ENCODE results near the gene SPATA9.
"Not testable (repeated sequence)": the region's sequence is repeated elsewhere in the genome, so short reads cannot be mapped to it uniquely, and the experiment has no call there.

The SPATA9 gene

DNA sequence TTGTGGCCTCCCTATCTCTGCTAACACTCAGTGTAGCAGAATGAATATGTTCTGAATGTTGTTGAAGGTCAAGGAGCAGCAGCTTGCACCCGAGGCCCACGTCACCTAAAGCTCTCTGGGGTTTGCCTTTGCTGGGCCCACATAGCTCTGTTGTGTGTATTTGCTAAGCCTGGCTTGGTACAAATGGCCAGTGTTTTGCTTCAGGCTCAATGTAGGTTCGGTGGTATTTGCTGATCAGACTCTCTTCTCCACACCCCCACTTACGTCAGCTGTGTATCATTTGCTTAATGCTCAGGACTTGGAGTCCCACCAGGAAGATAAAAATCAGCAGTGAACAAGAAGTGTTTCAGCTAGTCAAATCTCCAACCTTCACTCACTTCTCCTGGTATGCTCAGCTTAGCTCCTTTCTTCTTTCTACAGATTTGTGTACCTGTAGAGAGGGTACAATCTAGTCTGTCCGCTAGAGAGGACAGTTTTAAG, 41.0 kb downstream of the SPATA9 start:
- no peak for DNase-seq

DNA sequence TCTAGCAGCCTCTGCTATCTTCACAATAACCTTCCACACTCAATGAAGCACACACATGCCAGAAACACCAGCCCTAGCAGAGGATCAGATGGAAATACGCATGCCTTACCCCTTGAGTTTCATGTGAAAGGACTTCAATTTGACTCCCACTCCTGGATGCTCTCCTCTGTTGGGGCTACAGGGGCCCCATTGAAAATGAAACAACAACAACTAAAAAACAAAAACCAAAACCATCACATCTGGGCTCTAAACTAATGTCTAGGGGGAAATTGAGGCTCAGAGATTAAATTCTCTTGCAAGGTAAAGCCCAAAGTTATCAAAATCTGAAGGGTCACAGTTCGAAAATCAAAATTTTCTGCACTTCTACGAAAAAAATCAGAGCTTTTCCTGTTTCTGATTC, 44.2 kb downstream of the SPATA9 start:
- DNase-seq: no peak

DNA sequence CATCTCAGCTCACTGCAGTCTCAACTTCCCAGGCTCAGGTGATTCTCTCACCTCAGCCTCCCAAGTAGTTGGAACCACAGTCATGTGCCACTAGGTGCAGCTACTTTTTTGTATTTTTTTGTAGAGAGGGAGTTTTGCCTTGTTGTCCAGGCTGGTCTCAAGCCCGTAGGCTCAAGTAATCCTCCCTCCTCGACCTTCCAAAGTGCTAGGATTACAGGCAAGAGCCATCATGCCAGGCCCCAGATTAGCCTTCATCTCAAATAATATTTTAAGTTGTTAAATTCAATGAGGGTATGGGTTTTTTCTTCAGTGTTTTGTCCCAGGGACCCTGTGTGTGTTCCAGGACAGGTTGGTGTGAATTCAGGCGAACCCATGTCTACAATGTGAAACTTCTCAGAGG, 48.7 kb downstream of the SPATA9 start:
- DNase-seq: no peak

DNA sequence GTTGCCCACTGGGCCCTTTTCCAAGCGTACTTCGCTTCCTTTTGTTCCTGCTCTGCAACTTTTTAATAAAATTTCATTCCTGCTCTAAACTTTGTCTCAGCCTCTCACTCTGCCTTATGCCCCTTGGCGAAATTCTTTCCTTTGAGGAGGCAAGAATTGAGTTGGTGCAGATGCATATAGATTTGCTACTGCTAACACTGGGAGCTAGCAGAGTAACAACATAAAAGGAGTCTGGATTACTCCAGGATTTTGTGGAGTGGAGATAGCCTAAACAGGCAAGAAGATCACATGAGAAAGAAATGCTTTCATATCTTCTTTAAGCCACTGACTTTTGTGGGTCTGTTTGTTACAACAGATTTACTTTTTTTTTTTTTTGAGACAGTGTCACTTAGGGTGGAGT, 49.1 kb downstream of the SPATA9 start:
- no peak for DNase-seq

DNA sequence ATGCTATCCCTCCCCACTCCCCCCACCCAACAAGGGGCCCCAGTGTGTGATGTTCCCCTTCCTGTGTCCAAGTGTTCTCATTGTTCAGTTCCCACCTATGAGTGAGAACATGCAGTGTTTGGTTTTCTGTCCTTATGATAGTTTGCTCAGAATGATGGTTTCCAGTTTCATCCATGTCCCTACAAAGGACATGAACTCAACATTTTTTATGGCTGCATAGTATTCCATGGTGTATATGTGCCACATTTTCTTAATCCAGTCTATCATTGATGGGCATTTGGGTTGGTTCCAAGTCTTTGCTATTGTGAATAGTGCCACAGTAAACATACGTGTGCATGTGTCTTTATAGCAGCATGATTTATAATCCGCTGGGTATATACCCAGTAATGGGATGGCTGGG, 49.8 kb downstream of the SPATA9 start:
- not testable (repeated sequence) for DNase-seq

DNA sequence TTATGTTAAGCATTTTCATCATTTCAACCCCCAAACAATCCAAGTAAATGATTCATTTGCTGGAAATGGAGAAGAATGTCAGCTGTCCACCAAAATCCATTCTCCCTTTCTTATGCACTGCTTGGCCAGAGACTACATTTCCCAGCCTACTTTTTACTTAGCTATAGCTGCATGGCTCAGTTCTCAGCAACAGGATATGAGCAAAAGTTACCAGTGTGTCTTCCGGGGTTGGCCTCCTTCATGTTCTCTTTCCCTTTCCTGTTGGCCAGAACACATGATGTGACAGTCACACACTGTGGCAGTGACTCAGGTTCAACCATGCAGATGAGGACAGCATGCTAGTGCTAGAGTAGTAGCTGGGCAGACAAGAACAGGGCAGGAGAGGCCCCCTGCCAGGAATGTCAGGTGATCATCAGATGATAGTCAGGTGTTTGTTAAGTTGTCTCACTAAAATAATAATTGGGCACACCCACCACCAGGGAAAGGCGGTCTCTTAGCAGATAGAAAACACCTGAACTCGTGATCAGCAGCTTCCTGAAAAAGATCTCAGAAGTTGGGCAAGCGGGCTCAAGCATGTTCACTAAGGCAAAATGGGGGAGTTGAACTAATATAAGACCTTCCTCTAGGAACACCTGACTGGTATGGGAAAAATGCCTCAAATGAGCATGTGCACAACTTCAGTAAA, 50.7 kb downstream of the SPATA9 start:
- no peak for DNase-seq

DNA sequence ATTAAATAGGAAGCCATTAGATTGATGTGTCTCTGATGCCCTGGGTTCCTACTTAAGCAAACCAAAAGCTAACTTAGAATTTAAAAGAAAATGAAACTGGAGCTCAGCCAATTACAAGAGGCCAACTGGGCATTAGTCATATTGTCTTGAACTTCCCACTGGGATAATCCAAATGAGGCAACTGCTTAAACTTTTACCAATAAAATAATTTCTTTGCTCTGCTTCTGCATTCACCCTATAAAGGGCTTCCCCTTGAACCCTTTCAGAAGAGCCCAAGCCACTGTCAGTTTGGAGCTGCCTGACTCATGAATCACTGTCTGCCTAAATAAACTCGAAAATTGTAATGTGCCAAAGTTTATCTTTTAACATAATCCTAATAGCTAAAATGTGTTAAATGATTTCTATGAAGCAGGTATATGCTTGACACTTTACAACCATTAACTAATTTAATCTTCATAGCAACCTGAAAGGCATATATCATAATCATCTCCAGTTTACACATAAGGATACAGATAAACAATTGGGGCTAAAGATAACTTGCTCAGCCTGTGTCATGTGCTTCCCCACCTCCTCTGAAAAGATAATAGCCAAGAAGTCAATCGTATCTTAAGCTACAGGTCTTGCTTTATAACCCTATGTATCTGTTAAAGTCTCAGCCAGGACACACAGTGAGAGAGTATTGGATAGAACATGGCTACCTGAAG, 51.4 kb downstream of the SPATA9 start:
- no peak for DNase-seq

DNA sequence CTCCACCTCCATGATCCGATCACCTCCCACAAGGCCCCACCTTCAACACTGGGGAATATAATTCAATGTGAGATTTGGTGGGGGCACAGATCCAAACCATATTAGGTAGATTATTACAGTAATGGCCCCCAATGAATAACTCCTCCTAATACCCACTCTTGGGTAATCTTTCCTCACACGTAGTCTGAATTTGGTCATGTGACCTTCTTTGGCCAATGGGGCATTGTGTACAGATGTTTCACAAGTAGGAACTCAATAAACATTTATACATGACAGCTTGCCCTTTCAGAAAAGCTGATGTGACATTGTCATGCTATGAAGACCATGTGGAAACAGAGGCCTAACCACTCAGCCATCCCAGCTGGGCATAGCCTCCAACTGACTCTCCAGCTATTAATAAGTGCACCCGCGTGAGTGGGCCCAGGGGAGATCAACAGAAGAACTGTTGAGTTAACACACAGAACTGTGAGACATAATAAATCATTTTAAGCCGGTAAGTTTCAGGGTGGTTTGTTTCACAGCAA, 52.3 kb downstream of the SPATA9 start:
- DNase-seq: no peak

DNA sequence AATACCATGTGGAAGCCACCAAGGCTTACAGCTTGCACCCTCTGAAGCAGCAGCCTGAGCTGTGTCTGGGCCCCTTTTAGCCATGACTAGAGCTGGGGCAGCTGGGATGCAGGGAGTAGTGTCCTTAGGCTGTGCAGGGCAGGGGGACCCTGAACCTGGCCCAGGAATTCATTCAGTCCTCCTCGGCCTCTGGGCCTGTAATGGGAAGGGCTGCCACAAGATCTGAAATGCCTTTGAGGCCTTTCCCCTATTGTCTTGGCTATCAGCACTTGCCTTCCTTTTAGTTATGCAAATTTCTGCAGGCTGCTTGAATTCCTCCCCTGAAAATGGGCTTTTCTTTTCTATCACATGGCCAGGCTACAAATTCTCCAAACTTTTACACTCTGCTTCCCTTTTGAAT, 53.9 kb downstream of the SPATA9 start:
- DNase-seq: no peak

DNA sequence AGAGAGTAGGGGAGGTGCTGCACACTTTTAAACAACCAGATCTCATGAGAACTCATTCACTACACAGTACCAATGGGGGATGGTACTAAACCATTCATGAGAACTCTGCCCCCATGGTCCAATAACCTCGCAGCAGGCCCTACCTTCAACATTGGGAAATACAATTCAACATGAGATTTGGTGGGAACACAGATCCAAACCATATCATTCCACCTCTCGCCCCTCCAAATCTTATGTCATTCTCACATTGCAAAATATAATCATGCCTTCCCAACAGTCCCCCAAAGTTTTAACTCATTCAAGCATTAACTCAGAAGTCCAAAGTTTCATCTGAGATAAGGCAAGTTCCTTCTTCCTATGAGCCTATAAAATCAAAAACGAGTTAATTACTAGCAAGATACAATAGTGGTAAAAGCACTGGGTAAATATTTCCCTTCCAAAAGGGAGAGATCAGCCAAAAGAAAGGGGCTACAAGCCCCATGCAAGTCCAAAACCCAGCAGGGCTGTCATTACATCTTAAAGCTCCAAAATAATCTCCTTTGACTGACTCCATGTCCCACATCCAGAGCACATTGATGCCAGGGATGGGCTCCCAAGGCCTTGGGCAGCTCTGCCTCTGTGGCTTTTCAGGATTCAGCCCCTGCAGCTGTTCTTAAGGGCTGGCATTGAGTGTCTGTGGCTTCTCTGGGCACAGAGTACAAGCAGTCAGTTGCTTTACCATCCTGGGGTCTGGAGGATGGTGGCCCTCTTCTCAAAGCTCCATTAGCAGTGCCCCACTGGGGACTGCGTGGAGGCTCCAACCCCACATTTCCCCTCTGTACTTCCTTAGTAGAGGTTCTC, 54.6 kb downstream of the SPATA9 start:
- no peak for DNase-seq

DNA sequence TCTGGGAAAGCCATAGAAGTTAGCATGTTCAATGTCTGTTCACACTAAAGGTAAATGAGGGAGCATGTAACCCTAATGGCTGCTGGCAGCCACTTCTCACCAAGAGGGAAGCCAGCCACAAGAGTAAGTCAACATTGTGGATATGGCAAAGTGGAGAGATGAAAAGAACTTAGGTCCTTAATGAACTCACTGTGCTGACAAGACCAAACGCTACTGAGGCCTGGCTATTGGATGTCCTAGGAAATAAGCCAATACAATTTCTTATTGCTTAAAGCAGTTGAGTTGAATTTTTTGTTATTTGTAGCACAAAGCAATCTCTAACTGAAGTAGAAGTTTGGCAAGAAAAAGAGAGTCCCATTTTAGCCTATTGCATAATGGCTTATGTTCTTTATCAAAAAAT, 56.1 kb downstream of the SPATA9 start:
- DNase-seq: no peak

DNA sequence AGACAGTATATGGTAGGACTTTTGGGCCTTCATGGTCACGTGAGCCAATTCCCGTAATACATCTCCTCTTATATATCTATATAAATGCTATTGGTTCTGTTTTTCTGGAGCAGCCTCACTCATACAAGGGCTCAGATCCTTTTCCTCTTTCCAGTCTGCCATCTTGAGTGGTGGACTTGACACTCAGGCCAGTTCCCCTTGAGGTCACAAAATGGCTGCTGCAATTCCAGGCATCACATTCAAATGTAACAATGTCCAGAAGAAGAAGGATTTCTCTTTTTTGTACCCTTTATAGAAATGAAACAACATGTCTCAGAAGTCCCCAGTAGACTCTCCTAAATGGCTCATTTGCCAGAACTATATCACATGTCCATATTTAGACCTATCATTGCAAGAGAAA, 58.4 kb downstream of the SPATA9 start:
- DNase-seq: no peak

DNA sequence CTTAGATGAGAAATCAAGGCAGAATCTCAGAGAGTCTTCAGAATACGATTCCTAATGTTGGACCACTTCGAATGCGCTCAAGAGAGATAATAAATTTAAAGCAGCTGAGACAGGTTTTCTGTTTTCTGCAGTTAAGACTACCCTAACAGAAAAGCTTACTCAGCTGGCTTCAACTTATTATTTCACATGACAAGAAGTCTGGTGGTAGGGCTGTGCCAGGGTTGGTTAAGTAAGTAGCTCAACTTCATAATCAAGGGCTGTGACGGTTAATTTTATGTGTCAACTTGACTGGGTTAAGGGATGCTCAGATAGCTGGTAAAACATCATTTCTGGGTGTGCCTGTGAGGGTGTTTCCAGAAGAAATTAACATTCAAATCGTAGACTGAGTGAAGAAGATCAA, 59.1 kb downstream of the SPATA9 start:
- no peak for DNase-seq

DNA sequence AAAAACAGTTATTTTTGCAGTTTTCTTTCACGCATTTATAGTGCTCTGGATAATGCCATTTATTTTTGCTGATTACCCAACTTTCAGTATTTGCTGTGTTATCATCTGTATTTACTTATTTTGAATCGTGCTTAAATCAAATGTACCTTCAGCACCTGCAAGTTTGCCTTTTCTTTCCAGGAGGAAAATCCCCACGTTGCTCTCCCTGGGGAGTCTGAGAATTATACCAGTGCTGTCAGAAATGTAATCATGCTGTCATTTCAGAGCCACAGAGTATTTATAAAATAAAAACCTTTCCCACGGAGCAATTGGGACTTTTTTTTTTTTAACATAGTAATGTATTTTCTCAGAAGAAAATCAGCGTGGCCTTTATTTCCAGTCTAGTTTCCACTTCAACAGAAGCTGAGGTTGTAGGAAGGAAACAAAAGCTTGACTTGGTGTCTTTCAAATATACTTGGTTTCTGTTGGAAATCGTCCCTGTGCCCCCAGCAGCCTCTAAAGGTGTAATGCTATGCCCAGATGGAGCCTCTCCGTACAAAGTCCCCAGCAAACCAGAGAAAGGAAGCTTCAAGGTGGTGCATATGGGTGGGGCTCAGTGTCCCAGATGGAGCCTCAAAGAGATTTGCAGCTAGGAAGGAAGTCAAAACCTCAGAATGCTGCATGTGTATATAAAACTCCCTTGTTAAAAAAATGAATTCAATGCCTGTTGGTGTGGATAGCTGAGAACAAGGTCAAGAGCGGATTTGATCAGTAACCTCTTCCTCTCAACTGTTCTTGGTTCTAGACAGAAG, 60.8 kb downstream of the SPATA9 start:
- DNase-seq: no peak

DNA sequence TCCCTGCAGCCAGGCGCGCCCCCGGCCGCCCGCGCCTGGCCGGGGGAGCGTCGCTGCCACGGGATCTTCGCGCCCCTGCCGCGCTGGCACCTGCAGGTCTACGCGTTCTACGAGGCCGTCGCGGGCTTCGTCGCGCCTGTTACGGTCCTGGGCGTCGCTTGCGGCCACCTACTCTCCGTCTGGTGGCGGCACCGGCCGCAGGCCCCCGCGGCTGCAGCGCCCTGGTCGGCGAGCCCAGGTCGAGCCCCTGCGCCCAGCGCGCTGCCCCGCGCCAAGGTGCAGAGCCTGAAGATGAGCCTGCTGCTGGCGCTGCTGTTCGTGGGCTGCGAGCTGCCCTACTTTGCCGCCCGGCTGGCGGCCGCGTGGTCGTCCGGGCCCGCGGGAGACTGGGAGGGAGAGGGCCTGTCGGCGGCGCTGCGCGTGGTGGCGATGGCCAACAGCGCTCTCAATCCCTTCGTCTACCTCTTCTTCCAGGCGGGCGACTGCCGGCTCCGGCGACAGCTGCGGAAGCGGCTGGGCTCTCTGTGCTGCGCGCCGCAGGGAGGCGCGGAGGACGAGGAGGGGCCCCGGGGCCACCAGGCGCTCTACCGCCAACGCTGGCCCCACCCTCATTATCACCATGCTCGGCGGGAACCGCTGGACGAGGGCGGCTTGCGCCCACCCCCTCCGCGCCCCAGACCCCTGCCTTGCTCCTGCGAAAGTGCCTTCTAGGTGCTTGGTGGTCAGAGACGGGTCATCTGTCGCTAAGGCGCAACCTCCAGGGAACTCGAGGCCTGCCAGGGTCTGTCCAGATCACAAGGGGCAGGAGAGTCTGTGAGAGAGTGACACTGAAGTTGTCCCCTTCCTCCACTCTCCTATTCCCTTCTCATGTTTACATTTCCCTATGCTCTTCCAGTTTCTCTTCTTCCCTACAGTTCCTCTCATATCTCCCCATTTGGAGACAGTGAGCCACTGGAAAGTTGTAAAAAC, 61.6 kb downstream of the SPATA9 start:
- DNase-seq: no peak

DNA sequence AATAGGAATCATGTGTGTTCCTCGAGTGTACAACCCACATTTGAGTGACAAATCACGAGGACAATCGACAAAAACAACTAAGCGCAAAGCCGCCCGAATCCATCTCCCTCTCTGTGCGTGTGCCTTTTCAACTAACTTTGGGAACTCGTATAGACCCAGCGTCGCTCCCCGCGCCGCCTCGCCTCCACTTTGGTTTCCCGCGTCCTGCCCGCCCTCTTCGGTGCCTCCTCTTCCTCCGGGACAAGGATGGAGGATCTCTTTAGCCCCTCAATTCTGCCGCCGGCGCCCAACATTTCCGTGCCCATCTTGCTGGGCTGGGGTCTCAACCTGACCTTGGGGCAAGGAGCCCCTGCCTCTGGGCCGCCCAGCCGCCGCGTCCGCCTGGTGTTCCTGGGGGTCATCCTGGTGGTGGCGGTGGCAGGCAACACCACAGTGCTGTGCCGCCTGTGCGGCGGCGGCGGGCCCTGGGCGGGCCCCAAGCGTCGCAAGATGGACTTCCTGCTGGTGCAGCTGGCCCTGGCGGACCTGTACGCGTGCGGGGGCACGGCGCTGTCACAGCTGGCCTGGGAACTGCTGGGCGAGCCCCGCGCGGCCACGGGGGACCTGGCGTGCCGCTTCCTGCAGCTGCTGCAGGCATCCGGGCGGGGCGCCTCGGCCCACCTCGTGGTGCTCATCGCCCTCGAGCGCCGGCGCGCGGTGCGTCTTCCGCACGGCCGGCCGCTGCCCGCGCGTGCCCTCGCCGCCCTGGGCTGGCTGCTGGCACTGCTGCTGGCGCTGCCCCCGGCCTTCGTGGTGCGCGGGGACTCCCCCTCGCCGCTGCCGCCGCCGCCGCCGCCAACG, 62.5 kb downstream of the SPATA9 start, which contains the start of gene GPR150:
Gene GPR150 (plus strand): TSS at position 58 of the 840 bp plus-strand sequence. CDS start 189 bp downstream, at position 247.
- DNase-seq: peak; percentile 5

DNA sequence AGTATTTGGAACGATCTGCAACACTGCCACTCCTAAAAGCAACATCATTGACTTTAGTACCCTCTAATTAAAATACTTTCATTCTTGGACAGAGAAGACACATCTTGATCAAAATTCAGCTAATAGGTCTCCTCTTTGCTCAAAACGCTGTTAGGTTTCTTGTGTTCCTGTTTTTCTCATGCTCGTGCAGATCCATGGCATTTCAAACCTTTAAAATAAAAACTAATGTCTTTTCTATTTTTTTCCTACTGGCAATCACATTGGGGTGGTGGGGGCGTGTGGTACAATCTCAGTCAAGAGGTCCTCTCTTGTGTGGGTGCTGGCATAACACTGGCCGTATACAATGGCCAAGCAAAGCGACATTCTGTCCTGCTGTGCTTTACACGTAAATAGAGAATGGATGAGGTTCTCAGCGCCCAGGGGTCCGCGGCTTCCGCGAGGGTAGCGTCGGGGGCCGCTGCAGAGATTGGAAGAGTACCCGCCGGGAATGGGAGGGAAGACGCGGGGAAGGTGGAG, 63.2 kb downstream of the SPATA9 start:
- no peak for DNase-seq

DNA sequence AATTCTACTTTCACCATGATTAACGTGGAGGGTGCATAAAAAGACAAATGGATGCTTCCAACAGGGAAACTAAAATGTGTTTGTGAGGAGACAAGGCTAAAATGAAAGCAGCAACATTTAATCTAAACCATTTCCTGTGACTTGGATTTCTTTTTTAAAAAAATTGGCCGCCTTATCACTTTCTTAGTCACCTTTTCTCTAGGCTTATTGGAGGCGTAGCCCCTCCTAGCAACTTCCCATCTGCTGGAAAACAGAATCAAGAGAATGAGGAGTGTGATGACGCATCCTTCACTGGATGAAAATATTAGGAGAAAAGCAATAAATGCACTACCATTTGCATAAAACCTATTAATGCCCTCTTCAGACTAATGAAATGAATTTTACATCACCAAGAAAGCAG, 63.7 kb downstream of the SPATA9 start:
- no peak for DNase-seq

DNA sequence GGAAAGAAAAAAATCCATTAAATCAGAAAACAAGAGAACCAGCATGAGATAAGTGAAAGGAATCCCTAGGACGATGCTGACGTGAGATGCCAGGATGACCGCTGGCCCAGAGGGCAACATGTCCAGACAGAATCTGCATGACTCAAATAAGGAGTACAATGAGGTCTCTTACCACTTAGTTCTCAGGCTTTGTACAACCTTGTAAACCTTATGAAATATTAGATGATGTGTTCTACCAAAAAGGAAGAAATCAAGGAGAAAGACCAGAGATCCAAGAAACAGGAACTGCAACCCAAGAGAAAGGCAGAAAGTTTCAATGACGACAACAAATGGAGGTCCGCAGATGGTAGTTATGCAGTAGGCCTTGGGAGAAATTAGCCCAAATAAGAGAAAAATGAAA, 65.7 kb downstream of the SPATA9 start:
- DNase-seq: no peak

DNA sequence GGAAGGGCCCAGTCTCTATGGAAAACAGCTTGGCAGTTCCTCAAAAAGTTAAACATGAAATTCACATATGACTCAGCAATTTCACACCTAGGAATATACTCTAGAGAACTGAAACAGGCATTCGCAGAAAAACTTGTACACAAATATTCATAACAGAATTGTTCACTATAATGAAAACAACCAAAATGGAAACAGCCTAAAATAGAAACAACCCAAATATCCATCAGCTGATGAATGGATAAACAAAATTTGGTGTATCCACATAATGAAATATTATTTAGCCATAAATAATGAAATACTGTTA, 67.7 kb downstream of the SPATA9 start:
- no peak for DNase-seq
